ENCODE measurements around the gene ANTXR2.

ANTXR2 gene

GRCh38 chr4:79977131-79977840, 95.7 kb downstream of the ANTXR2 start:
- no peak for TF ChIP-seq CTCF (conservative IDR thresholded peaks at IDR 0.05; ENCODE audit: low read length)
- H3K4me3 ChIP-seq (ENCODE audit: low read length), result no peak overlapping the region
- DNase-seq (ENCODE audit: low read depth), result no peak

GRCh38 chr4:79964400-79965211, 108.4 kb downstream of the ANTXR2 start:
- TF ChIP-seq CTCF (conservative IDR thresholded peaks at IDR 0.05; ENCODE audit: low read length), result no peak
- no peak for DNase-seq (ENCODE audit: low read depth)
- no peak overlapping the region for H3K4me3 ChIP-seq (ENCODE audit: low read length)

GRCh38 chr4:79964020-79964399, 109.0 kb downstream of the ANTXR2 start:
- H3K4me3 ChIP-seq (ENCODE audit: low read length), result no peak overlapping the region
- no peak for TF ChIP-seq CTCF (conservative IDR thresholded peaks at IDR 0.05; ENCODE audit: low read length)
- DNase-seq (ENCODE audit: low read depth), result no peak

GRCh38 chr4:79959652-79960051, 113.4 kb downstream of the ANTXR2 start:
- no peak for TF ChIP-seq CTCF (conservative IDR thresholded peaks at IDR 0.05; ENCODE audit: low read length)
- DNase-seq (ENCODE audit: low read depth), result no peak
- no peak overlapping the region for H3K4me3 ChIP-seq (ENCODE audit: low read length)

GRCh38 chr4:79958466-79959264, 114.4 kb downstream of the ANTXR2 start:
- no peak for DNase-seq (ENCODE audit: low read depth)
- no peak overlapping the region for H3K4me3 ChIP-seq (ENCODE audit: low read length)
- TF ChIP-seq CTCF (conservative IDR thresholded peaks at IDR 0.05; ENCODE audit: low read length), result no peak

GRCh38 chr4:79949178-79949577, 123.9 kb downstream of the ANTXR2 start:
- TF ChIP-seq CTCF (conservative IDR thresholded peaks at IDR 0.05; ENCODE audit: low read length), result no peak

More at GRCh38 chr4:79949178-79949577, 123.9 kb downstream of the ANTXR2 start:
- H3K4me3 ChIP-seq (ENCODE audit: low read length), result no peak overlapping the region
- no peak for DNase-seq (ENCODE audit: low read depth)
